ENCODE data around the gene ZNF831. TPM values are rescaled to one million over a fixed set of nuclear protein-coding genes. Genes with fewer than 3 reads are reported as not detected.

ZNF831 gene
- total RNA-seq, 1 experiment from 2014 or later, result 0.37 TPM

- DNase-seq (ENCODE audit: extremely low read depth, low read depth), result no peak
Observed at GRCh38 chr20:59139998-59140397, 23.6 kb upstream of the ZNF831 start.

DNA sequence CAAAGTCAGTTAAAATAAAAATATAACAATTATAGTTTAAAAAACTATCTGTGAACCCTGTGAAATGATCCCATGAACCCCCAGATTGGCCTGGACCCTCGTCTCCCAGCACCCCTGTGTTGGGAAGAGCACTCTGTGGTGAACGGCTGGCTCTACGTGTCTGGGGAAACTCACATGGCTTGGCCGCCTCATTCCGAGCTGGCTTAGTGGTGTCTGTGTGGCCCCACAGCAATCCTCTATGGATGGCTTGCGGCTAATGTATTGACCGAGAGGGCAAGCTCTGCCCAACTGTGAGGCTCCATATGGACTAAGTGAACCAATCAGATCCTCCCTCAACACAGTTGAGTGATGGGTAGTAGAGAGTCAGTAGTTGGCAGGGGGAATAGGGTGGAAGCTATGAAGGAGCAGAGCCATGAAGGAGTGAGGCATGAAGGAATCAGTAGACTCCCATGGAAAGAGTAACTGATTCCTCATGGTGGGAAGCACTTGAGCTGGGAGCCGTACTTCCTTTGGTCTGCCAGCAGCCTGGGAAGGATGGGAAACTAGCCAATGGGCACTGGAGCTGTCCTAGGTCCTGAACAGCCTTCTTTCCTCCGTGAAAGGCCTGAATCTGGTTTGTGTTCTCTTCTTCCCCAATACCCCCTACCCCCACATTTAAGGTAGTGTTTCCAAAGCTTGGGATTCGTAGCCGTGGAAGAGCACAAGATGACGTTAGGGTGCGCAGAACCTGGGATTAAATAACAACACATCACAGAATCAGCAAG is 21.6 kb upstream of the ZNF831 start:
- no peak for DNase-seq (ENCODE audit: extremely low read depth, low read depth)

GRCh38 chr20:59143326-59143725 is 20.3 kb upstream of the ZNF831 start:
- no peak for DNase-seq (ENCODE audit: extremely low read depth, low read depth)

- DNase-seq (ENCODE audit: extremely low read depth, low read depth), result no peak
Observed at GRCh38 chr20:59144179-59144830, 19.3 kb upstream of the ZNF831 start.

DNA sequence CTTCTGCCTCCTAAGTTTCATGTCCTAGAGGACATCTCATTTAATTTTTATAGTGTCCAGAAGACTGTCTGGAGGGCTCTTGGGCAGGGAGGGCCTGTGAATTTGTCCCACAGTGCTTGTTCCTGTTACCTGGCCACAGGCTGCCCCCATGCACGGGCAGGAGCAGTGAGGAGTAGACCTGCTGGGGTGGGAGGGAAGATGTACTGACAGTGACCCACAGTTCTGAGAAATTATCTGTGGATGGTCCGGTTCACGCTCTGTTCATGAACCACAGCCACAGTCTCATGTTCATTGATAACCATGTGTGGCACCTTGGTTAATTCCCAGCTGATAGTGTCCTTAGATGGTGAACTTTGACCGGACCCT is 18.8 kb upstream of the ZNF831 start:
- DNase-seq (ENCODE audit: extremely low read depth, low read depth), result no peak

GRCh38 chr20:59145247-59145923 is 18.2 kb upstream of the ZNF831 start:
- no peak for DNase-seq (ENCODE audit: extremely low read depth, low read depth)

DNA sequence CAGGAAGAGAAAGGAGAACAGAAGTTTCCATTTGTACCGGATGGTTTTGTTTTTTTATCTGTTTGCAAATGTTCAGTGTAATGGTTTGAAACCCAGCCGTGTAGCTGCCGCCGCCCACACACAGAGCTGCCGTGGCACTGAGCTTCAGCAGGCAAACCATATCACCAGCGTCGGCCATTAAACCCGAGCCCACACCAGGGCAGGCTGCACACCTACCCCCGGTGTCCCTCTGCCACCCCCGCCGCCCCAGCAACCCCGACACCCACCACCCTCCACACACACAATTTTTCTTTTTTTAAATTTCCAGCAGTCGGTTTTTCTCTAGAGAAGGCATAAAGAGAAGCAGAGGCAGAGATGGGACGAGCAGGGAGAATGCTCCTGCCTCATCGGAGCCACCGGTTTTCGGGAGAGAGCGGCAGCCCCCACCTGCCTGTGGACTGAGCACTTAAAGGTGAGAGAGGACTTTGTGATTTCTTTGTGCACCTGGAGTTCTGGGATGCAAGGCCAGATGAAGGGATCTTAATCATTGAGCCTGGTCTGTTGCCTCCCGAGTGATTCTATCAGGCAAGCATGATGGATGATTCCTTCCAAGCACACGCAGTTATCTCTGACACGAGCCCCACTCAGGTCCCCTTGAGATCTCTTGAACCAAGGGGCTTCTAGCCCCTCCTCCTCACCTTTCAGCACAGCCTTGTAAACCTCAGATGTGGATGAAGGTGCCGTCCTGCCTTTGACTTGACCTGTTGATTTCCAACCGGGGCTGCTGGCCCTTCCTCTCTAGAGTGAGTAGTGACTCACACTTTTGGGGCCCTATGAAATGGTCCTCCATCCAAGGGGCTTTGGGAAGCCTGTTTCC is 17.5 kb upstream of the ZNF831 start:
- DNase-seq (ENCODE audit: extremely low read depth, low read depth), result no peak

GRCh38 chr20:59146780-59147565 is 16.6 kb upstream of the ZNF831 start:
- DNase-seq (ENCODE audit: extremely low read depth, low read depth), result no peak

DNA sequence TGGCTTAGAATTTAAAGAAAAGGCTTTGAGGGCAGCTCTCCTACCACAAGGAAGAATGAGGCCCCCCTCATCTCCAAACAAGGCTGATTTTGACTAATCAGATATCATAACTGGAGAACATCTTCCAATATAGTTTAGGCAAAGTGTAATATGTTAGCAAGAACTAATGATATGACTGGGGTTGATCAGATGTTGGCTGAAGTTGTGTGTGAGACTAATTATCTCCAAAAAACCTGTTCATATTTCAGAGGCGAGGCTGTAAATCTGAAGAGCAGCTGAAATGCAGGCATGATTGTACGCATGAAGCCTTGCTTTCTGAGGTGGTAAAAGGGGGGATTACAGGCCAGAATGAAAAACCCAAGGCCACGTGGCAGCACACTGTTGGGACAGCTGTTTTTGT is 16.0 kb upstream of the ZNF831 start:
- no peak for DNase-seq (ENCODE audit: extremely low read depth, low read depth)

GRCh38 chr20:59148701-59149493 is 14.7 kb upstream of the ZNF831 start:
- no peak for DNase-seq (ENCODE audit: extremely low read depth, low read depth)

DNA sequence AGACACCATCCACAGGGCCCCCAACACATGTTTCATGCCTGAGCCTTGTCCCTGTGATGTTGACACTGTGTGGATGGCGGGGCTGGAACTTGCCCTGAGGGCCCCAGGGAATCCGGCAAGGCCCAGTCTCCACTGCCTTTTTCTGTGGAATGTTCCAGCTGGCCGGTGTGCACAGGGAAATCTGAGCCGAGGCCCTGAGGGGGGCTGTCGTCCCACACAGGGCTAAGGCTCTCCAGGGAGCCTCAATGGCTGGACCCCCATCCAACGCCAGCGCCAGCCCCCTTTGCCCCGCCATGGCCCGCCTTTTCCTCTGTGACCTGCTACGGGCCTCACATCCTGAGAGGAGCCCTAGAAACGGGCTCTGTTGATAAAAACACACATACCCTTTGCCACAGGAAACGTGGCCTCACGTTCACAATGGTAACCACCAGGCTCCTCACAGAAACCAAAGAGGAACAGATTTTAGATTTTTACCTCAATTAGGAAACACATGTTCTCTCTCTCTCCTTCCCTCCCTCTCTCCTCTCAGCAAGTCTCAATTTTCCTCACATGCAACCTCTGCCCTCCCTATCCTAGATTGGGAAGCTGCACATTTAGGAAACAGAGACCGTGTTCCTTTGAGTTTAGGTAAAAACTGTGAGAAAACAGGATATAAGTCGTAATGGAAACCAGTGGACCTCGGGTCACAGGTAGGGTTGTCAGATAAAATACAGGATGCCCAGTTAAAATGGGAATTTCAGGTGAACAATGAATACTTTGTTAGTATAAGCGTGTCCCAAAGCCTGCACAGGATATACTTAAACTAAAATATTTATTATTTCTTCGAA is 13.7 kb upstream of the ZNF831 start:
- no peak for DNase-seq (ENCODE audit: extremely low read depth, low read depth)

GRCh38 chr20:59150821-59151251 is 12.8 kb upstream of the ZNF831 start:
- no peak for DNase-seq (ENCODE audit: extremely low read depth, low read depth)

- no peak for DNase-seq (ENCODE audit: extremely low read depth, low read depth)
Observed at GRCh38 chr20:59151391-59151790, 12.2 kb upstream of the ZNF831 start.

GRCh38 chr20:59151820-59152219 is 11.8 kb upstream of the ZNF831 start:
- no peak for DNase-seq (ENCODE audit: extremely low read depth, low read depth)

DNA sequence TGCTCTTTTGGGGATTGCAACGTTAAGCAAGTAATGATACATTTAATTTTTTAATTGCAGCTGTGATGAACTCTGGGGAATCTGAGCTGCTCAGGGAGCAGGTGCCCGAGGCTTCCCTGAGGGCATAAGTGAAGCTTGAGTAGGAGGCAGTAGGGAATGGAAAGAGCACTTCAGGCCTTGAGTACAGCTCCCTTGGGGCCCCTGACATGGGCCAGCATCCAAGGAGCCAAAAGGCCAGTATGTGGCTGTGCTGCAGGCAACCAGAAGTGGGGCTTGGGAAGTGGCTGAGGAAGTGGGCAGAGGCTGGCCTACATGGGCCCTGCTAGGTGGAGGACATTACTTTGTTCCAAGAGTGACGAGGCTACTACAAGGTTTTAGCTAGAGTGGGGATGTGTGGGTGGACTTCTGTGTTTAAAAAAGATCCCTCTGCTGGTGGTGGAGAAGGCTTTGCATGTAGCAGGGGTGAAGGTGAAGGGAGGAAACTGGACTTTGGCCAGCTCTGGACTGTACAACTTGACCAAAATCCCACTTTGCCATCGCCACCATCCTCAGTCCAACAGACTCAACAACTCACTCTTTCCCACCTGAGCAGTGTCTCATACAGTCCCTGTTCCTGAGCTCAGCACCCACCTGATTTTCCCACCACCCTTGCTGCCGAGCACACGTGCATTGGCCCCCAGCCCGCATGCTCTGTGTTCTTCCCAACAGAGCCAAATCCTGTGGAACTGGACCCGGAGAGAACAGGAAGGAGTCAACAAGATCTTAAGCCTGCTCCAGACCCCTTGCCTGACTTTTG is 10.9 kb upstream of the ZNF831 start:
- no peak for DNase-seq (ENCODE audit: extremely low read depth, low read depth)

DNA sequence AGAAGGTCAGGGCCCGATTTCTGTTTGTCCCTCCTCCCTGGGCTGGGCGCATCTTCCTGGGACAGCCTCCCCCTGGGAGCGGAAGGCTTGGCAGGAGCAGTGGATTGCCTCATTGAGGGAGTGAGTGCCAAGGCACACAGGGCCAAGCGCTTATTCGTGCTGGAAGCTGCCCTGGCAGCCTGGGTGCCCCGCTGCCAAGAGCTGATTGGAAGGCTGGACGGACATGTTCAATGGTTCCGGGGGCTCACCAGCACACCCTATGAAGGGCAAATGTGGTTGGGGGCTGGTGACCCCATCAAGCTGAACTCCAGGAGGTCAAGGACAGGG is 10.3 kb upstream of the ZNF831 start:
- DNase-seq (ENCODE audit: extremely low read depth, low read depth), result no peak

DNA sequence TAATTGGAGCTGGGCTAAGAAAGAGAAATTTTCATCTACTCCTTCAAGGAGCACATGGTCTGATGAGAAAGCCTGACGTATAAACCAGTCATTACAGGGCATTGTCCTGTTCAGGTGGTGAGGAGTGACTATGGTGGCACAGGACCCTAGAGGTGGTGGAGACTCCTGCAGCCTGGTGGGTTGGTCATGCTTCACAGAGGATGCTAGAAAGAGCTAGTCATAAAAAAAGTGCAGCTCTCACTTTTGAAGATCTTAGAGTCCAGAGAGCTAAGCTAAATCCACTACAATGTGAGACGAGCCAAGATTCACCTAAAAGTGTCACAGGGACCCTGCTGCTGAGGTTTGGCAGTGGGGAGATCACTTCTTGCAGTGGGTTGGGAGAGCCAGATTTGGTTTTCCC is 9.8 kb upstream of the ZNF831 start:
- no peak for DNase-seq (ENCODE audit: extremely low read depth, low read depth)
